Measurements from ENCODE around the gene RNF168. TPM values are rescaled to one million over a fixed set of nuclear protein-coding genes. Genes with fewer than 3 reads are reported as not detected.
"Not testable (repeated sequence)": the region's sequence is repeated elsewhere in the genome, so short reads cannot be mapped to it uniquely, and the experiment has no call there.

RNF168 gene
- total and polyA plus RNA-seq, 2 donors: 8.2 to 20.6 TPM

- no peaks in the 10 kb centered on the region for H3K4me1 ChIP-seq (ENCODE audit: insufficient read depth)
- WGBS: 56% methylated on average over 5 of the region's 5 CpGs
- no peak overlapping the region for H3K27ac ChIP-seq (ENCODE audit: low read depth)
- no peak for DNase-seq (ENCODE audit: extremely low spot score)
- no peaks in the 10 kb centered on the region for H3K36me3 ChIP-seq (ENCODE audit: insufficient read depth)
- no peak overlapping the region for H3K4me3 ChIP-seq (ENCODE audit: low read depth, low read length)
Measured at GRCh38 chr3:196524527-196524926, 21.0 kb upstream of the RNF168 start.

- H3K4me3 ChIP-seq (ENCODE audit: low read depth, low read length): no peak overlapping the region
- no peaks in the 10 kb centered on the region for H3K4me1 ChIP-seq (ENCODE audit: insufficient read depth)
- H3K27ac ChIP-seq (ENCODE audit: low read depth): no peak overlapping the region
- 96% methylated on average over 4 of the region's 4 CpGs for WGBS
- no peak for DNase-seq (ENCODE audit: extremely low spot score)
- no peaks in the 10 kb centered on the region for H3K36me3 ChIP-seq (ENCODE audit: insufficient read depth)
Measured at GRCh38 chr3:196523841-196524240, 20.3 kb upstream of the RNF168 start.

- not testable (repeated sequence) for H3K36me3 ChIP-seq (ENCODE audit: insufficient read depth); H3K4me3 ChIP-seq (ENCODE audit: low read depth, low read length); H3K27ac ChIP-seq (ENCODE audit: low read depth); H3K4me1 ChIP-seq (ENCODE audit: insufficient read depth); DNase-seq (ENCODE audit: extremely low spot score)
- WGBS: 90% methylated on average over 12 of the region's 12 CpGs
Measured at GRCh38 chr3:196521291-196521690, 17.7 kb upstream of the RNF168 start.

- DNase-seq (ENCODE audit: extremely low spot score): no peak
- Histone ChIP-seq H3K36me3 (ENCODE audit: insufficient read depth) (no peaks in the 10 kb centered on the region), H3K4me3 (ENCODE audit: low read depth, low read length) (no peak overlapping the region), H3K27ac (ENCODE audit: low read depth) (no peak overlapping the region), H3K4me1 (ENCODE audit: insufficient read depth) (no peaks in the 10 kb centered on the region)
- WGBS: 85% methylated on average over 5 of the region's 5 CpGs
Measured at GRCh38 chr3:196519718-196520082, 16.1 kb upstream of the RNF168 start.

GRCh38 chr3:196518966-196519717, 15.6 kb upstream of the RNF168 start:
- Histone ChIP-seq H3K27ac (ENCODE audit: low read depth) (no peak overlapping the region), H3K4me3 (ENCODE audit: low read depth, low read length) (no peak overlapping the region), H3K4me1 (ENCODE audit: insufficient read depth) (no peaks in the 10 kb centered on the region), H3K36me3 (ENCODE audit: insufficient read depth) (no peaks in the 10 kb centered on the region)
- WGBS: 44% methylated on average over 12 of the region's 12 CpGs
- DNase-seq (ENCODE audit: extremely low spot score): no peak

DNA sequence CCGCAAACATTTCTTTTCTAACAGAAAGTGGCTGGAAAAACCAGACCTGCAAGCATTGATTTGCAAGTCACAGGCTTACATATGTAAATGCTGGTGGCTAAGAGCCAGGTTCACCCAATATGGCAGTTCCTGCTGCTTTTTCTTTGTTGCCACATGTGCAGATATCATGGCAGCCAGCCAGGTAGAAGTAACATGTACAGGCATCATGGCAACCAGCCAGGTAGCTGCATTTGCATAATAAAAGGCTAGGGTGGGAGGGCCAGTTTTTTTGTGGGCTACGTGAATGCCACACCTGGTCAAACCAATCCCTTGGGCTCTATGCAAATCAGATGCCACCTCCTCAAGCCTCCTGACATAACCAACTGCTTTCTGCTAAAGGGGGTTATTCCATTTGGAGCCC, 14.4 kb upstream of the RNF168 start:
- no peaks in the 10 kb centered on the region for H3K36me3 ChIP-seq (ENCODE audit: insufficient read depth)
- DNase-seq (ENCODE audit: extremely low spot score): no peak
- WGBS: 84% methylated on average over 2 of the region's 2 CpGs
- no peaks in the 10 kb centered on the region for H3K4me1 ChIP-seq (ENCODE audit: insufficient read depth)
- no peak overlapping the region for H3K27ac ChIP-seq (ENCODE audit: low read depth)
- H3K4me3 ChIP-seq (ENCODE audit: low read depth, low read length): no peak overlapping the region

GRCh38 chr3:196517162-196517800, 13.7 kb upstream of the RNF168 start:
- 77% methylated on average over 2 of the region's 2 CpGs for WGBS
- Histone ChIP-seq H3K4me1 (ENCODE audit: insufficient read depth) (no peaks in the 10 kb centered on the region), H3K27ac (ENCODE audit: low read depth) (no peak overlapping the region), H3K36me3 (ENCODE audit: insufficient read depth) (no peaks in the 10 kb centered on the region), H3K4me3 (ENCODE audit: low read depth, low read length) (no peak overlapping the region)
- DNase-seq (ENCODE audit: extremely low spot score): no peak

DNA sequence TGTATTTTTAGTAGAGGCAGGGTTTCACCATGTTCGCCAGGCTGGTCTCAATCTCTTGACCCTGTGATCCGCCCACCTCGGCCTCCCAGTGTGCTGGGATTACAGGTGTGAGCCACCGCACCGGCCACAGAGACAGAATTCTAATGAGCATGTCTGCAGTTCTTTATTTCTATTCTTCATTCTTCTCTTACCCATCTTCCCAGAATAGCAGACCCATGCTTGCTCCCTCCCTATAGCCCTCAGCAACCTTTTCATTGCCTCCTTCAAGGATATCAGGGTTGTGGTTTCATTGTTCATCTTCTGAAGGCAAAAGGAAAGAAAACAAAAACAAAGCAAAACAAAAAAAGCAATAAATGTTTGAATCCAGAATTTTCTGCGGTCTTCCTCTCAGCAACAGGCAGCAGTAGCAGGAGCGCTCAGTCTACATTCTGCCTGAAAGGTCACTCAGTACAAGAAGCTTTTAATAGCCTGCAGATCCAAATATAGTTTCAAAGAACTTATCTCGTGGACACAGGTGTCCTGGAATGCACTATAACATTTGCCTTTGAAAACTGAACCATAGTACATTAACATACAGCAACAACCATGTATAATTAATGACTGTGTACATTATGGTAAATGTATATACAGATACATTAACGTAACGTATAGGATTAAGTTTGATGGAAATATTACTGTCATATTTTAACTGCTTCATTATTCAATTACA, 11.5 kb upstream of the RNF168 start, which contains the start of gene SMCO1:
Gene SMCO1, minus strand, starts transcription at position 434 of the 709 bp plus-strand sequence. Its CDS starts 137 bp downstream, at position 297.
- no peak within 1 kb of the TSS for H3K27ac ChIP-seq (ENCODE audit: low read depth)

GRCh38 chr3:196514350-196514716, 10.8 kb upstream of the RNF168 start:
- 93% methylated on average over 1 of the region's 1 CpG for WGBS

More for the DNA sequence above, 11.5 kb upstream of the RNF168 start, which contains the start of gene SMCO1:
- no peaks in the 10 kb centered on the region for H3K36me3 ChIP-seq (ENCODE audit: insufficient read depth)
- no peaks in the 10 kb centered on the region for H3K4me1 ChIP-seq (ENCODE audit: insufficient read depth)
- no peak within 1 kb of the TSS for H3K4me3 ChIP-seq (ENCODE audit: low read depth, low read length)
- DNase-seq (ENCODE audit: extremely low spot score): no peak
- WGBS: 89% methylated on average over 10 of the region's 10 CpGs

GRCh38 chr3:196513697-196514349, 10.3 kb upstream of the RNF168 start:
- no peak overlapping the region for H3K4me3 ChIP-seq (ENCODE audit: low read depth, low read length)
- H3K4me1 ChIP-seq (ENCODE audit: insufficient read depth): no peaks in the 10 kb centered on the region
- WGBS: 84% methylated on average over 8 of the region's 8 CpGs
- H3K27ac ChIP-seq (ENCODE audit: low read depth): no peak overlapping the region
- no peak for DNase-seq (ENCODE audit: extremely low spot score)
- H3K36me3 ChIP-seq (ENCODE audit: insufficient read depth): no peaks in the 10 kb centered on the region

More at GRCh38 chr3:196514350-196514716, 10.8 kb upstream of the RNF168 start:
- Histone ChIP-seq H3K27ac (ENCODE audit: low read depth) (no peak overlapping the region), H3K4me3 (ENCODE audit: low read depth, low read length) (no peak overlapping the region), H3K36me3 (ENCODE audit: insufficient read depth) (no peaks in the 10 kb centered on the region), H3K4me1 (ENCODE audit: insufficient read depth) (no peaks in the 10 kb centered on the region)
- no peak for DNase-seq (ENCODE audit: extremely low spot score)

DNA sequence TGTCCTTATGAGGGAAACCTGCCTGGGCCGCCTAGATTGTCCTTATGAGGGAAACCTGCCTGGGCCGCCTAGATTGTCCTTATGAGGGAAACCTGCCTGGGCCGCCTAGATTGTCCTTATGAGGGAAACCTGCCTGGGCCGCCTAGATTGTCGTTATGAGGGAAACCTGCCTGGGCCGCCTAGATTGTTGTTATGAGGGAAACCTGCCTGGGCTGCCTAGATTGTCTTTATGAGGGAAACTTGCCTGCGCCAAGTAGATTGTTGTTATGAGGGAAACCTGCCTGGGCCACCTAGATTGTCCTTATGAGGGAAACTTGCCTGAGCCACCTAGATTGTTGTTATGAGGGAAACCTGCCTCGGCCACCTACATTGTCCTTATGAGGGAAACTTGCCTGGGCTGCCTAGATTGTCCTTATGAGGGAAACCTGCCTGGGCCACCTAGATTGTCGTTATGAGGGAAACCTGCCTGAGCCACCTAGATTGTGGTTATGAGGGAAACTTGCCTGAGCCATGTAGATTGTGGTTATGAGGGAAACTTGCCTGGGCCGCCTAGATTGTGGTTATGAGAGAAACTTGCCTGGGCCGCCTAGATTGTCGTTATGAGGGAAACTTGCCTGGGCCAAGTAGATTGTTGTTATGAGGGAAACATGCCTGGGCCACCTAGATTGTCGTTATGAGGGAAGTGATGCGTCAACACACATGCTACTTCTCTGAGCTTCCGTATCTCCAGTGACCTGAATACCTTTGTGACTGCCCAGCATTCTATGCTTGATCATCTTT, 8.3 kb upstream of the RNF168 start:
- not testable (repeated sequence) for H3K36me3 ChIP-seq (ENCODE audit: insufficient read depth); DNase-seq (ENCODE audit: extremely low spot score); H3K27ac ChIP-seq (ENCODE audit: low read depth); H3K4me1 ChIP-seq (ENCODE audit: insufficient read depth); H3K4me3 ChIP-seq (ENCODE audit: low read depth, low read length)
- 92% methylated on average over 15 of the region's 15 CpGs for WGBS

DNA sequence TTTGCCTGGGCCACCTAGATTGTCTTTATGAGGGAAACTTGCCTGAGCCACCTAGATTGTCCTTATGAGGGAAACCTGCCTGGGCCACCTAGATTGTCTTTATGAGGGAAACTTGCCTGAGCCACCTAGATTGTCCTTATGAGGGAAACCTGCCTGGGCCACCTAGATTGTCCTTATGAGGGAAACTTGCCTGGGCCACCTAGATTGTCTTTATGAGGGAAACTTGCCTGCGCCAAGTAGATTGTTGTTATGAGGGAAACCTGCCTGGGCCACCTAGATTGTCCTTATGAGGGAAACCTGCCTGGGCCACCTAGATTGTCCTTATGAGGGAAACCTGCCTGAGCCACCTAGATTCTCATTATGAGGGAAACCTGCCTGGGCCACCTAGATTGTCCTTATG, 7.5 kb upstream of the RNF168 start:
- 98% methylated on average over 1 of the region's 1 CpG for WGBS
- H3K36me3 ChIP-seq (ENCODE audit: insufficient read depth); H3K27ac ChIP-seq (ENCODE audit: low read depth); H3K4me3 ChIP-seq (ENCODE audit: low read depth, low read length); H3K4me1 ChIP-seq (ENCODE audit: insufficient read depth); DNase-seq (ENCODE audit: extremely low spot score): not testable (repeated sequence)

GRCh38 chr3:196506687-196507086, 3.1 kb upstream of the RNF168 start:
- WGBS: 87% methylated on average over 8 of the region's 8 CpGs
- no peak for DNase-seq (ENCODE audit: extremely low spot score)

More at GRCh38 chr3:196506687-196507086, 3.1 kb upstream of the RNF168 start:
- no peaks in the 10 kb centered on the region for H3K36me3 ChIP-seq (ENCODE audit: insufficient read depth)
- no peak overlapping the region for H3K27ac ChIP-seq (ENCODE audit: low read depth)
- no peak overlapping the region for H3K4me3 ChIP-seq (ENCODE audit: low read depth, low read length)
- no peaks in the 10 kb centered on the region for H3K4me1 ChIP-seq (ENCODE audit: insufficient read depth)
